ENCODE measurements around the gene GPRC5C.

GRCh38 chr17:74484066-74484465, 52.2 kb downstream of the GPRC5C start:
- TF ChIP-seq EZH2phosphoT487 (IDR thresholded peaks at IDR 0.05; ENCODE audit: insufficient read depth, low read depth) = no peak
- TF ChIP-seq EZH2 (IDR thresholded peaks at IDR 0.05; ENCODE audit: insufficient read depth, poor library complexity, severe bottlenecking) = no peak

Data from GM23248 (cell line).